Muscle layer of duodenum (tissue), 2 donors: Measurements from ENCODE around the gene NRXN3.

ENCODE experiments used
- H3K27ac ChIP-seq: one replicate; pipeline ENCODE4 v1.7.0; 2013; ENCODE audit warnings: mild to moderate bottlenecking, low read length
- H3K27me3 ChIP-seq: one replicate; pipeline ENCODE4 v1.7.0; 2013; ENCODE audit warnings: low read depth, mild to moderate bottlenecking, control low read depth, low read length
- H3K36me3 ChIP-seq, 2 donors: one replicate each; pipeline ENCODE4 v1.7.0; 2013; ENCODE audit warnings: low read length in 2 of 2, control low read depth in 1 of 2, mild to moderate bottlenecking in 1 of 2; ENCODE audit not compliant: insufficient read depth in 2 of 2, control insufficient read depth in 1 of 2
- H3K4me1 ChIP-seq, 2 donors: one replicate each; pipeline ENCODE4 v1.7.0; 2013; ENCODE audit warnings: low read length in 2 of 2, mild to moderate bottlenecking in 2 of 2, control low read depth in 1 of 2, moderate library complexity in 1 of 2; ENCODE audit not compliant: insufficient read depth in 2 of 2, control insufficient read depth in 1 of 2
- H3K4me3 ChIP-seq, 2 donors: one replicate each; pipeline ENCODE4 v1.7.0; 2013; ENCODE audit warnings: low read length in 2 of 2, low read depth in 1 of 2, mild to moderate bottlenecking in 1 of 2
- H3K9me3 ChIP-seq, 2 donors: one replicate each; pipeline ENCODE4 v1.7.0; 2013; ENCODE audit warnings: low read length in 2 of 2, control low read depth in 1 of 2, mild to moderate bottlenecking in 1 of 2; ENCODE audit not compliant: control insufficient read depth in 1 of 2
- donor health status: healthy.

NRXN3 gene

GRCh38 chr14:78356391-78356790 lies 186.2 kb downstream of the NRXN3 start:
- Histone ChIP-seq H3K4me3 (no peak overlapping the region), H3K27me3 (no peaks in the 10 kb centered on the region), H3K27ac (no peak overlapping the region), H3K36me3 (no peaks in the 10 kb centered on the region), H3K9me3 (no peaks in the 10 kb centered on the region), H3K4me1 (no peaks in the 10 kb centered on the region)

DNA sequence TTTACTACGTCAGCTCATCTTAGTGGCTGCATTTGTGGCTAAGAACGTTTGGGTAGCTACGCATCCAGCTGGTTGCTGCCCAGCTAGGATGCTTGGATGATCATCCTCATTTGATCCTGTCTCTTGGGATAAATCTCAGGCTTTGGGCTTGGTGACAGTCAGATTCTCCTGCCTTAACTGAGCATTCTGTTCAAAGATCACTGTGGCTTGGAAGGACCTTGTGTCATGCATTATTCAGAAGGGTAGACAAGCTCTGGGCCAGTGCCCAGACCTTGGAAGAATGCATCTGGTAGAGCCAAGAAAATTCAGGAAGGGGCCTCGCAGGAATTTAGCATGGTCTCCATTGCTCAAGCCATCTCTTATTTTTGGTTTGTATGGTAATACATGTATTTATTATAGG lies 188.4 kb downstream of the NRXN3 start:
- Histone ChIP-seq H3K27me3 (no peaks in the 10 kb centered on the region), H3K9me3 (no peaks in the 10 kb centered on the region), H3K27ac (no peak overlapping the region), H3K36me3 (no peaks in the 10 kb centered on the region), H3K4me3 (no peak overlapping the region), H3K4me1 (no peaks in the 10 kb centered on the region)

GRCh38 chr14:78359581-78359980 lies 189.4 kb downstream of the NRXN3 start:
- H3K27ac ChIP-seq, result no peak overlapping the region

DNA sequence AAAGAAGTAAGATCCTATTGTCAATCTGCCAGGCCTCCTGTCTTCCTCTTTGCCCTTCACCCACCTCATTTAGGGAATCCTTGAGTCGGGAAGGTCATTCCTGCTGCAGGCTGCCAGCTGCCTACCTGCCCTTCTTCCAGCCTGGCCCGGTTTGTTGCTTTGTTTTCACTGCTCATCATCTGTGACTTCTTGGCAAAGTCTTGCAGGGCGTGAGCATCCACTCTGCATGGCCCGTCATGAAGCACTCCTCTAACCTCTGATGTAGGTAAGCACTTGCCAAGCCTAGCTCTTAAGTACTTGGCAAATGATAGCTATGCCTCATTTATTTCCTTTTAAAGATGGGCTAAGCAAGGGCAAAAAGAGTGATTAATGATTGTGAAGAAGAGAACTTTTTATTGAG lies 192.8 kb downstream of the NRXN3 start:
- no peak overlapping the region for H3K4me3 ChIP-seq
- H3K36me3 ChIP-seq, result no peaks in the 10 kb centered on the region
- no peak overlapping the region for H3K27ac ChIP-seq
- no peaks in the 10 kb centered on the region for H3K9me3 ChIP-seq
- no peaks in the 10 kb centered on the region for H3K27me3 ChIP-seq
- H3K4me1 ChIP-seq, result no peaks in the 10 kb centered on the region

More at GRCh38 chr14:78359581-78359980, 189.4 kb downstream of the NRXN3 start:
- Histone ChIP-seq H3K9me3 (no peaks in the 10 kb centered on the region), H3K36me3 (no peaks in the 10 kb centered on the region), H3K4me3 (no peak overlapping the region), H3K4me1 (no peaks in the 10 kb centered on the region), H3K27me3 (no peaks in the 10 kb centered on the region)

DNA sequence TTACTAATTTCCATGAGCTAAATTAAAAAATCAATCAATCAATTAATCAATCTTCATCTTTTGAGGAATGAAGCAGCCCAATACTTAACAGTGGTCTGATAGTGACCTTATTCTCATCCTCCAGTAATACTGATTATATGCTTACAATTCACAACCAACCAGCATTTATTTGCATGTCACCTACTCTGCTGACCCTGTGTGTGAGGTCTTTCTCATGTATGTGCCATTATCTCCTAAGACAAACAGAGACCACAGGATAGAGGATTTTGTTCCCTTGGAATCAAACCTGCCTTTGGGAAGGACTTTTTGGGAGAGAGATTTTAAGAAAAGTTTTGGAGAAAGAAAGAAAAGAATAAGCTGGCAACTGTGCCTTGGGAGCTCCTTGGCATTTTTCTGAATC lies 197.2 kb downstream of the NRXN3 start:
- Histone ChIP-seq H3K4me3 (no peak overlapping the region), H3K27ac (no peak overlapping the region)

GRCh38 chr14:78383060-78383459 lies 212.9 kb downstream of the NRXN3 start:
- H3K4me1 ChIP-seq, result no peaks in the 10 kb centered on the region
- H3K4me3 ChIP-seq, result no peak overlapping the region
- no peak overlapping the region for H3K27ac ChIP-seq
- no peaks in the 10 kb centered on the region for H3K36me3 ChIP-seq
- H3K9me3 ChIP-seq, result no peaks in the 10 kb centered on the region
- H3K27me3 ChIP-seq, result no peaks in the 10 kb centered on the region

More for the DNA sequence above, 197.2 kb downstream of the NRXN3 start:
- Histone ChIP-seq H3K9me3 (no peaks in the 10 kb centered on the region), H3K4me1 (no peaks in the 10 kb centered on the region), H3K27me3 (no peaks in the 10 kb centered on the region), H3K36me3 (no peaks in the 10 kb centered on the region)

- H3K27me3 ChIP-seq, result no peaks in the 10 kb centered on the region
- no peaks in the 10 kb centered on the region for H3K36me3 ChIP-seq
- no peaks in the 10 kb centered on the region for H3K9me3 ChIP-seq
- no peaks in the 10 kb centered on the region for H3K4me1 ChIP-seq
- H3K27ac ChIP-seq, result no peak overlapping the region
- H3K4me3 ChIP-seq, result no peak overlapping the region
Observed at GRCh38 chr14:78398216-78398615, 228.0 kb downstream of the NRXN3 start.

- Histone ChIP-seq H3K9me3 (no peaks in the 10 kb centered on the region), H3K4me3 (no peak overlapping the region), H3K27ac (no peak overlapping the region), H3K27me3 (no peaks in the 10 kb centered on the region), H3K4me1 (no peaks in the 10 kb centered on the region), H3K36me3 (no peaks in the 10 kb centered on the region)
Observed at GRCh38 chr14:78399316-78399889, 229.2 kb downstream of the NRXN3 start.

- H3K4me1 ChIP-seq, result no peaks in the 10 kb centered on the region
- H3K9me3 ChIP-seq, result no peaks in the 10 kb centered on the region
- H3K27me3 ChIP-seq, result no peaks in the 10 kb centered on the region
- no peak overlapping the region for H3K27ac ChIP-seq
- H3K36me3 ChIP-seq, result no peaks in the 10 kb centered on the region
- no peak overlapping the region for H3K4me3 ChIP-seq
Observed at GRCh38 chr14:78401866-78402265, 231.7 kb downstream of the NRXN3 start.

- H3K36me3 ChIP-seq, result no peaks in the 10 kb centered on the region
- H3K4me3 ChIP-seq, result no peak overlapping the region
- no peaks in the 10 kb centered on the region for H3K4me1 ChIP-seq
- no peak overlapping the region for H3K27ac ChIP-seq
- no peaks in the 10 kb centered on the region for H3K27me3 ChIP-seq
- H3K9me3 ChIP-seq, result no peaks in the 10 kb centered on the region
Observed at GRCh38 chr14:78403278-78403815, 233.2 kb downstream of the NRXN3 start.

GRCh38 chr14:78405079-78405856 lies 235.1 kb downstream of the NRXN3 start:
- H3K9me3 ChIP-seq, result no peaks in the 10 kb centered on the region
- no peak overlapping the region for H3K27ac ChIP-seq
- no peaks in the 10 kb centered on the region for H3K27me3 ChIP-seq
- no peak overlapping the region for H3K4me3 ChIP-seq
- H3K4me1 ChIP-seq, result no peaks in the 10 kb centered on the region
- H3K36me3 ChIP-seq, result no peaks in the 10 kb centered on the region
